ENCODE measurements around the gene MAGEF1. TPM values are rescaled to one million over a fixed set of nuclear protein-coding genes. Genes with fewer than 3 reads are reported as not detected.

MAGEF1 gene
- total RNA-seq, 4 donors from 2014 or later = 5.4 to 12.4 (median 11.7) TPM

DNA sequence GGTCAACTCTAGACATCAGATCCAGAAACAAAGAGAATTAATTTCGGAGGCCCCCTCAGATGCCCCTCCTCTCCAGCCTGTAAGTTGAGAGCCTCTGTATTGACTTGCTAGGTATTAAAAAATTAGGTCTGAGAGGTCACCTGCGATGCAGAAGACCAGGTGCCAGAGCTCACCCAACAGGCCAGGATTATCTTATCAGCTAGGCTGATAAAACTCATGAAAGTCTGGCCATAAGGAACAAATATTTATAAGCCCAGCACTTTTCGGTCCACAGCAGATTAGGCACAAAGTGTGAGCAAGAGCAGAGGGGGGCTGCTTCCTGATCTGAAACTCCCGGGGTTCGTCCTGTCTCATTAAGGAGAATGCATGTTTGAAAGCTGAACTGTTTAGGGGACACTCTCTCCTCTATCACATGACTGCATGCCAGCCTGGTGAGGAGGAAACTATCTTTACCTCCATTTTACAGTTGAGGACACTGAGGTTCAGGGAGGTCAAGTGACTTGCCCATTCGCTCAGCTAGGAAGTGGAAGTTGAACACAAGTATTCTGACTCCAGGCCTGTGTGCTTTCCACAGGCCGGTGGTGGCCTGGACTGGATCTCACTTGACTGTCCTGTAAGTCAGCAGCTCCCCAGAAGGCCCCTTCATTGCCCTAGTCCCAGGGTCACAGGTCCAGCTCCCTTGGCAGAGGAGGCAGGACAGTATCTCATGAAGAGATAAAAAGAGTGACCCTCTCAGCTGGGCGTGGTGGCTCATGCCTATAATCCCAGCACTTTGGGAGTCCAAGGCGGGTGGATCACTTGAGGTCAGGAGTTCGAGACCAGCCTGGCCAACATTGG, 39.6 kb upstream of the MAGEF1 start:
- H3K27ac ChIP-seq = no peak overlapping the region
- DNase-seq = no peak
- H3K4me1 ChIP-seq = peaks cover 0 to 7% (median 3%) of the 10 kb centered on the region in 4 donors
- no peaks in the 10 kb centered on the region for H3K36me3 ChIP-seq
- TF ChIP-seq POLR2A (IDR thresholded peaks at IDR 0.05) = no peak
- TF ChIP-seq, protein P1, sequence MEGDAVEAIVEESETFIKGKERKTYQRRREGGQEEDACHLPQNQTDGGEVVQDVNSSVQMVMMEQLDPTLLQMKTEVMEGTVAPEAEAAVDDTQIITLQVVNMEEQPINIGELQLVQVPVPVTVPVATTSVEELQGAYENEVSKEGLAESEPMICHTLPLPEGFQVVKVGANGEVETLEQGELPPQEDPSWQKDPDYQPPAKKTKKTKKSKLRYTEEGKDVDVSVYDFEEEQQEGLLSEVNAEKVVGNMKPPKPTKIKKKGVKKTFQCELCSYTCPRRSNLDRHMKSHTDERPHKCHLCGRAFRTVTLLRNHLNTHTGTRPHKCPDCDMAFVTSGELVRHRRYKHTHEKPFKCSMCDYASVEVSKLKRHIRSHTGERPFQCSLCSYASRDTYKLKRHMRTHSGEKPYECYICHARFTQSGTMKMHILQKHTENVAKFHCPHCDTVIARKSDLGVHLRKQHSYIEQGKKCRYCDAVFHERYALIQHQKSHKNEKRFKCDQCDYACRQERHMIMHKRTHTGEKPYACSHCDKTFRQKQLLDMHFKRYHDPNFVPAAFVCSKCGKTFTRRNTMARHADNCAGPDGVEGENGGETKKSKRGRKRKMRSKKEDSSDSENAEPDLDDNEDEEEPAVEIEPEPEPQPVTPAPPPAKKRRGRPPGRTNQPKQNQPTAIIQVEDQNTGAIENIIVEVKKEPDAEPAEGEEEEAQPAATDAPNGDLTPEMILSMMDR (IDR thresholded peaks at IDR 0.05) = no peak
- H3K4me3 ChIP-seq = no peak overlapping the region
- no peaks in the 10 kb centered on the region for H3K9me3 ChIP-seq
- no peaks in the 10 kb centered on the region for H3K27me3 ChIP-seq

DNA sequence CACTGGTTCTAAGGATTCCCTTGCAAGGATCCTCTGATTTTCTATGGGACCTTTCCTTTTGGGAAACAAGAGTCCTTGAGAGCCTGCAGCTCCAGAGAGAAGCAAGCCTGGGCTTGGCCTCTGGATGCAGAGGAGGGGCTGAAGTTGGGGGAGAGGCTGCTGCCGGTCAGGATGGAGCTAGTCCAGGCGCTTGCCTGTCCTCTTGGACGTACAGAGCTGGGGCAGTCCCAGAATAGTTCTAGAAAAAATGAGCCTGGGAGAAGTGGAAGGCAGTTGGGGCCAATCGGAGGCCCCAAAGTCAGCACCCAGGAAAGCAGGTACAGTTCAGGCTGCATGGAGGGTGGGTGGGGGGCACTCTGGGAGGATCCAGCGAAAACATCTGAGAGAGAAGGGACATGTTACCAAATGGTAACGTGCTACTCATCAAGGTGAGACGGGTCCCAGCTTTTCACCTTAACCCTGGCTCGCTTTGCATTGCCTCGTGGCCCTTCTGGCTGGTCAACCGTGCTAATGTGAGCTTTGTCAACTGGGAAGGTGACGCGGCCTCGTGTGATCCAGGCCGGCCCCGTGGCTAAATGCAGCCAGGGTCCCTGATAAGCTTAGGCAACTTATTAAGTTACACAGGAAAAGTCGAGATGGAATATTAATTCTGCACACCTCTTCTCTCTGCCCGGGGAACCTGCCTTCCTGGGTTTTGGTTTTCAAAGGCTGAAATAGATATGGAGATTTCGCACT, 38.7 kb upstream of the MAGEF1 start:
- no peak for DNase-seq
- H3K4me1 ChIP-seq = no peaks in the 10 kb centered on the region
- H3K36me3 ChIP-seq = no peaks in the 10 kb centered on the region
- H3K4me3 ChIP-seq = no peak overlapping the region
- no peak overlapping the region for H3K27ac ChIP-seq
- H3K9me3 ChIP-seq = no peaks in the 10 kb centered on the region
- TF ChIP-seq, protein P1 (IDR thresholded peaks at IDR 0.05) = no peak
- TF ChIP-seq POLR2A (IDR thresholded peaks at IDR 0.05) = no peak
- no peaks in the 10 kb centered on the region for H3K27me3 ChIP-seq

DNA sequence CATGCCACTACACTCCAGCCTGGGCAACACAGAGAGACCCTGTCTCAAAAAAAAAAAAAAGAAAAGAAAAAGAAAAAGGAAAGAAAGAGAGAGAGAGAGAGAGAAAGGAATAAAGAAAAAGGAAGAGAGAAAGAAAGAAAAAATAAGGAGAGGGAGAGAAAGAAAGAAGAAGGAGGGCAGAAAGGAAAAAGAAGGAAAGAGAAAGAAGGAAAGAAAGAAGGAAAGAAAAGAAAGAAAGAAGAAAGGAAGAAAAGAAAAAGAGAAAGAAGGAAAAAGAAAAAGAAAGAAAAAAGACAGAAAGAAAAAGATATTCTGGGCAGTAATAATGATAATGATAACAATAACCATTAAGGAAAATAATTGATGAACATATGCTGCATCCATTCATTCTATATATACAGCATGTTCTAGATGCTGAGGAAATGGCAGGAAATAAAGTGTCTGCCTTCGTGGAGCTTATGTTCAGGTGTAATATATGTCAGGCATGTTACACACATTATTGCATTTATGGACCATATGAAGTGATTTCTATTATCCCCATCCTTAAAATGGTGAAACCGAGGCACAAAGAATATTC, 37.4 kb upstream of the MAGEF1 start:
- H3K36me3 ChIP-seq = no peaks in the 10 kb centered on the region
- no peaks in the 10 kb centered on the region for H3K9me3 ChIP-seq
- no peaks in the 10 kb centered on the region for H3K4me1 ChIP-seq
- no peak for DNase-seq
- TF ChIP-seq, protein P1 (IDR thresholded peaks at IDR 0.05) = no peak
- TF ChIP-seq POLR2A (IDR thresholded peaks at IDR 0.05) = no peak
- H3K27ac ChIP-seq = no peak overlapping the region
- H3K4me3 ChIP-seq = no peak overlapping the region
- no peaks in the 10 kb centered on the region for H3K27me3 ChIP-seq

DNA sequence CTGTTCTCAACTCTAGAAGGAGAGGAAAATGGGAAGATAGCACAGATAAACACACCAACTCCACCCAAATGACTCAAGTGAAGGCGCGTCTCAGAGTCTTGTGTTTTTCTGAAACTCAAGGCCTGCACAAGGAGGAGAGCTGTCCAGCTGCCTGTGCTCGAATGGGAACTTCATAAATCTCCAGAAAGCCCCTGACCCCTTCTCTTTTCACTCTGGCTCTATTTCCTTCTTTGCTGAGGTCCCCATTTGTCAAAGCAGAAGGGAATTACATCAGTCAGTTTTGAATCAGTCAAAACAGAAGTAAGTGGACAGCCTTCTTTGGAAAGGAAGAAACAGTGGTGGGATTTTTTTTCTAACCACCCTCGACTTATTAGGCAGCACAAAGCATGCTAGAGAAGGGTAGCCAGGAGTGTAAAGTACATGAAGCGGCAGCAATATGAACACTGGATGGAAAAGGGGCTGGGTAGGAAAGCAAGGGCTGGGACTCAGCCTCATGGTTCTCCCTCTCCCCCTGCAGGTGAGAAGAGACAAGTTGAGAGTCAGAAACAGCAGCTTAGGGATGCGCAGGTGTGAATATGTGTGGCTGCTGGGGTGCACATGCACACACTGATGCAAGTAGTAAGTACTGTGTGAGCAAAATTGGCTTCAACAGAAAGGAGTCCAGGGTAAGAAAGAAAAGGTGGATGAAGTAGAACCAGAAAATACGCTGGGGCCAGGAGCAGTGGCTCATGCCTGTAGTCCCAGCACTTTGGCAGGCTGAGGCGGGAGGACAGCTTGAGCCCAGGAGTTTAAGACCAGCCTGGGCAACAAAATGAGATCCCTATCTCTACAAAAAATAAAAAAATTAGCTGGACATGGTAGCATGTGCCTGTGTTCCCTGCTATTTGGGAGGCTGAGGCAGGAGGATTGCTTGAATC, 36.6 kb upstream of the MAGEF1 start:
- Histone ChIP-seq H3K27me3 (no peaks in the 10 kb centered on the region), H3K4me3 (no peak overlapping the region), H3K27ac (no peak overlapping the region), H3K4me1 (no peaks in the 10 kb centered on the region), H3K9me3 (no peaks in the 10 kb centered on the region), H3K36me3 (no peaks in the 10 kb centered on the region)
- TF ChIP-seq POLR2A (IDR thresholded peaks at IDR 0.05) = no peak
- TF ChIP-seq, protein P1 (IDR thresholded peaks at IDR 0.05) = peak in 3 of 6 experiments; percentile 42 to 46 (median 44)
- DNase-seq = no peak

All from Peyer's patch (tissue), 4 donors.